ENCODE results near the gene NEDD9.

The NEDD9 gene

GRCh38 chr6:11217360-11218101 lies 14.9 kb downstream of the NEDD9 start:
- peaks cover 10% of the 10 kb centered on the region; the same call in 1 of the 2 replicates for H3K36me3 ChIP-seq (ENCODE audit: insufficient read depth, low read length)
- no peak overlapping the region for H3K27ac ChIP-seq (ENCODE audit: low read depth, low read length, poor library complexity, severe bottlenecking)
- no peaks in the 10 kb centered on the region for H3F3A ChIP-seq (ENCODE audit: insufficient read depth, low read length)
- no peaks in the 10 kb centered on the region for H3K9me3 ChIP-seq (ENCODE audit: low read length)
- H4K20me1 ChIP-seq (ENCODE audit: insufficient read depth, low read length) = no peaks in the 10 kb centered on the region
- no peak overlapping the region for H2AFZ ChIP-seq (ENCODE audit: low read length)
- TF ChIP-seq EZH2 (IDR thresholded peaks at IDR 0.05; ENCODE audit: borderline replicate concordance, low read length) (no peak), CTCF (IDR thresholded peaks at IDR 0.05; ENCODE audit: low read length) (no peak)
- H3K9me2 ChIP-seq (ENCODE audit: low read depth, low read length) = no peaks in the 10 kb centered on the region
- H3K9ac ChIP-seq (ENCODE audit: low read length) = no peak overlapping the region
- H3K27me3 ChIP-seq (ENCODE audit: insufficient read depth, low read length) = no peaks in the 10 kb centered on the region
- no peak overlapping the region for H3K4me2 ChIP-seq (ENCODE audit: low read length)
- no peaks in the 10 kb centered on the region for H3K4me1 ChIP-seq (ENCODE audit: insufficient read depth, low read length, severe bottlenecking)
- H3K79me2 ChIP-seq (ENCODE audit: insufficient read depth, low read length) = no peaks in the 10 kb centered on the region
- H3K4me3 ChIP-seq (ENCODE audit: low read depth, low read length, poor library complexity, severe bottlenecking) = no peak overlapping the region

- no peak for TF ChIP-seq CTCF (IDR thresholded peaks at IDR 0.05; ENCODE audit: low read length)
- TF ChIP-seq EZH2 (IDR thresholded peaks at IDR 0.05; ENCODE audit: borderline replicate concordance, low read length) = no peak
- no peaks in the 10 kb centered on the region for H3F3A ChIP-seq (ENCODE audit: insufficient read depth, low read length)
- no peaks in the 10 kb centered on the region for H3K79me2 ChIP-seq (ENCODE audit: insufficient read depth, low read length)
- H3K9ac ChIP-seq (ENCODE audit: low read length) = no peak overlapping the region
- no peaks in the 10 kb centered on the region for H3K9me2 ChIP-seq (ENCODE audit: low read depth, low read length)
- no peaks in the 10 kb centered on the region for H3K27me3 ChIP-seq (ENCODE audit: insufficient read depth, low read length)
- H3K36me3 ChIP-seq (ENCODE audit: insufficient read depth, low read length) = peaks cover 16% of the 10 kb centered on the region; the same call in 1 of the 2 replicates
- no peaks in the 10 kb centered on the region for H3K4me1 ChIP-seq (ENCODE audit: insufficient read depth, low read length, severe bottlenecking)
- no peak overlapping the region for H3K4me3 ChIP-seq (ENCODE audit: low read depth, low read length, poor library complexity, severe bottlenecking)
- no peaks in the 10 kb centered on the region for H3K9me3 ChIP-seq (ENCODE audit: low read length)
- no peak overlapping the region for H3K27ac ChIP-seq (ENCODE audit: low read depth, low read length, poor library complexity, severe bottlenecking)
- no peaks in the 10 kb centered on the region for H4K20me1 ChIP-seq (ENCODE audit: insufficient read depth, low read length)
- H2AFZ ChIP-seq (ENCODE audit: low read length) = no peak overlapping the region
- H3K4me2 ChIP-seq (ENCODE audit: low read length) = no peak overlapping the region
Measured at GRCh38 chr6:11215773-11216172, 16.7 kb downstream of the NEDD9 start.

GRCh38 chr6:11214901-11215300 lies 17.6 kb downstream of the NEDD9 start:
- Histone ChIP-seq H3K9me3 (ENCODE audit: low read length) (no peaks in the 10 kb centered on the region), H4K20me1 (ENCODE audit: insufficient read depth, low read length) (no peaks in the 10 kb centered on the region), H3K27me3 (ENCODE audit: insufficient read depth, low read length) (no peaks in the 10 kb centered on the region), H3K4me3 (ENCODE audit: low read depth, low read length, poor library complexity, severe bottlenecking) (no peak overlapping the region), H3K4me2 (ENCODE audit: low read length) (no peak overlapping the region), H3F3A (ENCODE audit: insufficient read depth, low read length) (no peaks in the 10 kb centered on the region), H3K27ac (ENCODE audit: low read depth, low read length, poor library complexity, severe bottlenecking) (no peak overlapping the region), H3K4me1 (ENCODE audit: insufficient read depth, low read length, severe bottlenecking) (no peaks in the 10 kb centered on the region), H2AFZ (ENCODE audit: low read length) (no peak overlapping the region), H3K79me2 (ENCODE audit: insufficient read depth, low read length) (no peaks in the 10 kb centered on the region), H3K36me3 (ENCODE audit: insufficient read depth, low read length) (peaks cover 16% of the 10 kb centered on the region; the same call in 1 of the 2 replicates), H3K9ac (ENCODE audit: low read length) (no peak overlapping the region), H3K9me2 (ENCODE audit: low read depth, low read length) (no peaks in the 10 kb centered on the region)
- TF ChIP-seq CTCF (IDR thresholded peaks at IDR 0.05; ENCODE audit: low read length) (no peak), EZH2 (IDR thresholded peaks at IDR 0.05; ENCODE audit: borderline replicate concordance, low read length) (no peak)

Measured in OCI-LY1 (cell line).